ENCODE results near the gene DNPEP.
A peak's percentile ranks its signal among the peaks of the same experiment; 100 is the strongest.

The DNPEP gene

DNA sequence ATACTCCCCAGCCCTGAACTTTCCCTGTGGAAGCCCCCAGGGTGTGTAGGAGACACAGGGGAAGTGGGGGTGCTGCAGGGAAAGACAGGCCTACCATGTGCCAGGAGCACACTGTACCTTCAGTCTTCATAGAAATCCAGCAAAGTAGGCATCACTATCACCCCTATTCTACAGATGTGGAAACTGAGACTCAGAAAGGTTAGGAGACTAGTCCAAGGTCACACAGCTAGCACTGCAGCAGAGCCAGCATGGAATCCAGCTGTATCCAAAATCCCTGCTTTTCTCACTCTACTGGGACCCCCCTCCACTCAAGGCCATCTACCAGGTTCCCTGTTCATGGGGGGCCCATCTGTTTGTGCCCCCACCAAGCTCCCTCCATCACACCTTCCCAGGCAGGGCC, 6.8 kb downstream of the DNPEP start:
- H2AFZ ChIP-seq (ENCODE audit: insufficient read depth, low read length, poor library complexity): no peak overlapping the region
- H3K27me3 ChIP-seq (ENCODE audit: insufficient read depth, low read length): no peaks in the 10 kb centered on the region

DNA sequence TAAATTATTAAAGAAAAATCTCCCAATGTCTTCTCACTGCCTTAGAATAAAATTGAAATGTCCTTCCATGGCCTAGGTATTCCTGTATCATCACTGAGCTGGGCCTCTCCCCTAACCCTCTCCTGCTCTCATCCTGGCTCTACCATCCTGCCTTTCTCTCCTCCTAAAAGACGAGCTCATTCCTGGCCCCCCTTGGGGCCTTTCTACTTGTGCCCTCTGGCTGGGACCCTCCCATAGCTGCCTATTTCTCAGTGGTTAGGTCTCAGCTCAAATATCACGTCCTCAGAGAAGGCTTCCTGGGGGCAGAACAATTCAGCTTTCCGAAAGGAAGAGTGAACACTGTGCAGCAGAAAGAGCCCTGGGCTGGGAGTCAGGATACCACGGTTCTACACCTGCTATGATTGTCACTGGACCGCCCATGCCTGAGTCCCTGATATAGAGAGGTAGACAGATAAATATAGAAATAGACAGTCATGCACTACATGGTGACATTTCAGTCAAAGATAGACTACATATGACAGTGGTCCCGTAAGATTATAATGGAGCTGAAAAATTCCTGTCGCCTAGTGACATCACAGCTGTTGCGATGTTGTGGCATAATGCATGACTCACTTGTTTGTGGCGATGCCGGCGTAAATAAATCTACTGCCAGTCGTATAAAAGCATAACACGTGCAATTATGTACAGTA, 9.4 kb downstream of the DNPEP start:
- peaks cover 29 to 34% of the 10 kb centered on the region in 2 experiments for H3K36me3 ChIP-seq (ENCODE audit: control insufficient read depth in 1 of 2, insufficient read depth in 2 of 2, low read length in 2 of 2)
- H3K9ac ChIP-seq (ENCODE audit: low read length): no peak overlapping the region
- no peak overlapping the region for H3K4me2 ChIP-seq (ENCODE audit: low read length)
- H3K18ac ChIP-seq (ENCODE audit: low read length): no peak overlapping the region
- WGBS (ENCODE audit: extremely low coverage, insufficient coverage, insufficient read length): no CpG with 5 or more reads among the region's 13 CpGs
- H2AFZ ChIP-seq (ENCODE audit: insufficient read depth, low read length, poor library complexity): no peak overlapping the region
- H4K12ac ChIP-seq (ENCODE audit: low read depth, low read length): no peak overlapping the region
- no peak overlapping the region for H3K23ac ChIP-seq (ENCODE audit: low read length)
- no peak for DNase-seq
- H3K27me3 ChIP-seq (ENCODE audit: insufficient read depth, low read length): no peaks in the 10 kb centered on the region
- H3K9me3 ChIP-seq (ENCODE audit: insufficient read depth, low read depth, low read length): peaks cover 2% of the 10 kb centered on the region
- no peak overlapping the region for H2BK12ac ChIP-seq (ENCODE audit: low read length)
- H3K4me1 ChIP-seq (ENCODE audit: control insufficient read depth in 1 of 2, insufficient read depth in 2 of 2, low read length in 2 of 2): no peaks in the 10 kb centered on the region
- no peaks in the 10 kb centered on the region for H3K79me2 ChIP-seq (ENCODE audit: control insufficient read depth, insufficient read depth, low read length, poor library complexity)
- no peak overlapping the region for H2BK5ac ChIP-seq (ENCODE audit: low read depth, low read length, poor library complexity)
- H4K8ac ChIP-seq (ENCODE audit: low read depth, low read length): no peak overlapping the region
- H3K79me1 ChIP-seq (ENCODE audit: low read length): no peaks in the 10 kb centered on the region
- no peak overlapping the region for H3K27ac ChIP-seq (ENCODE audit: low read depth, low read length)
- H4K91ac ChIP-seq (ENCODE audit: low read depth, low read length): no peak overlapping the region
- H3K14ac ChIP-seq (ENCODE audit: low read length): no peak overlapping the region
- H3K4ac ChIP-seq (ENCODE audit: low read depth, low read length): no peak overlapping the region
- H2AK5ac ChIP-seq (ENCODE audit: low read length): no peak overlapping the region
- no peak overlapping the region for H2BK120ac ChIP-seq (ENCODE audit: insufficient read depth, low read length, poor library complexity)
- H3K4me3 ChIP-seq (ENCODE audit: low read depth, low read length): no peak overlapping the region

More for the DNA sequence above, 6.8 kb downstream of the DNPEP start:
- Histone ChIP-seq H3K4ac (ENCODE audit: low read depth, low read length) (no peak overlapping the region), H4K8ac (ENCODE audit: low read depth, low read length) (no peak overlapping the region), H3K79me2 (ENCODE audit: control insufficient read depth, insufficient read depth, low read length, poor library complexity) (no peaks in the 10 kb centered on the region), H2BK5ac (ENCODE audit: low read depth, low read length, poor library complexity) (no peak overlapping the region), H3K9me3 (ENCODE audit: insufficient read depth, low read depth, low read length) (no peaks in the 10 kb centered on the region), H2BK120ac (ENCODE audit: insufficient read depth, low read length, poor library complexity) (no peak overlapping the region), H3K9ac (ENCODE audit: low read length) (no peak overlapping the region), H3K14ac (ENCODE audit: low read length) (no peak overlapping the region), H2BK12ac (ENCODE audit: low read length) (no peak overlapping the region), H4K12ac (ENCODE audit: low read depth, low read length) (no peak overlapping the region), H4K91ac (ENCODE audit: low read depth, low read length) (no peak overlapping the region), H3K36me3 (ENCODE audit: control insufficient read depth in 1 of 2, insufficient read depth in 2 of 2, low read length in 2 of 2) (peaks cover 26 to 39% of the 10 kb centered on the region in 2 experiments), H3K79me1 (ENCODE audit: low read length) (no peaks in the 10 kb centered on the region), H2AK5ac (ENCODE audit: low read length) (no peak overlapping the region), H3K27ac (ENCODE audit: low read depth, low read length) (no peak overlapping the region), H3K23ac (ENCODE audit: low read length) (no peak overlapping the region), H3K4me2 (ENCODE audit: low read length) (no peak overlapping the region), H3K18ac (ENCODE audit: low read length) (no peak overlapping the region), H3K4me1 (ENCODE audit: control insufficient read depth in 1 of 2, insufficient read depth in 2 of 2, low read length in 2 of 2) (no peaks in the 10 kb centered on the region), H3K4me3 (ENCODE audit: low read depth, low read length) (no peak overlapping the region)
- no peak for DNase-seq

DNA sequence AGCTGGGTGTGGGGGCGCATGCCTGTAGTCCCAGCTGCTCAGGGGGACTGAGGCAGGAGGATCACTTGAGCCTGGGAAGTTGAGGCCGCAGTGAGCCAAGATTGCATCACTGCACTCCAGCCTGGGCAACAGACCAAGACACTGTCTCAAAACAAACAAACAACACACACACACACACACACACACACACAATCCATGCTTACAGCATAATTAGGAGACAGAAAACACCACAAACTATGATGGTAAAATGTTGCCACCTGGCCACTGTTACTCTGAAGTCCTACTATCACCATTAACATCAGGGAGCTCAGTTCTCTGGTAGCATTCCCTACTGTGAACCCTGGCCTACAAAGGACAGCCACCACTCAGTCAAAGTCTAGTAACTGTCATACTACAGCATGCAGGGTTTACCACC, 18.3 kb downstream of the DNPEP start:
- H2BK12ac ChIP-seq (ENCODE audit: low read length): no peak overlapping the region
- peaks cover 6 to 8% of the 10 kb centered on the region in 2 experiments for H3K36me3 ChIP-seq (ENCODE audit: control insufficient read depth in 1 of 2, insufficient read depth in 2 of 2, low read length in 2 of 2)
- H3K9me3 ChIP-seq (ENCODE audit: insufficient read depth, low read depth, low read length): no peaks in the 10 kb centered on the region
- H4K91ac ChIP-seq (ENCODE audit: low read depth, low read length): peak overlapping the region; percentile 46
- H3K79me2 ChIP-seq (ENCODE audit: control insufficient read depth, insufficient read depth, low read length, poor library complexity): no peaks in the 10 kb centered on the region
- H3K4me1 ChIP-seq (ENCODE audit: control insufficient read depth in 1 of 2, insufficient read depth in 2 of 2, low read length in 2 of 2): peaks cover 12 to 13% of the 10 kb centered on the region in 2 experiments
- H3K18ac ChIP-seq (ENCODE audit: low read length): no peak overlapping the region
- H3K27ac ChIP-seq (ENCODE audit: low read depth, low read length): peak overlapping the region; percentile 93
- H3K4me2 ChIP-seq (ENCODE audit: low read length): peak overlapping the region; percentile 32
- H3K9ac ChIP-seq (ENCODE audit: low read length): no peak overlapping the region
- peak overlapping the region; percentile 74 for H2BK5ac ChIP-seq (ENCODE audit: low read depth, low read length, poor library complexity)
- DNase-seq: peak; percentile 68 to 85
- H3K4ac ChIP-seq (ENCODE audit: low read depth, low read length): no peak overlapping the region
- H3K79me1 ChIP-seq (ENCODE audit: low read length): peaks cover 4% of the 10 kb centered on the region
- no CpG with 5 or more reads among the region's 2 CpGs for WGBS (ENCODE audit: extremely low coverage, insufficient coverage, insufficient read length)
- H4K8ac ChIP-seq (ENCODE audit: low read depth, low read length): no peak overlapping the region
- no peak overlapping the region for H3K23ac ChIP-seq (ENCODE audit: low read length)
- H4K12ac ChIP-seq (ENCODE audit: low read depth, low read length): no peak overlapping the region
- H2BK120ac ChIP-seq (ENCODE audit: insufficient read depth, low read length, poor library complexity): peak overlapping the region; percentile 35
- no peaks in the 10 kb centered on the region for H3K27me3 ChIP-seq (ENCODE audit: insufficient read depth, low read length)
- H2AK5ac ChIP-seq (ENCODE audit: low read length): no peak overlapping the region
- no peak overlapping the region for H3K14ac ChIP-seq (ENCODE audit: low read length)
- H2AFZ ChIP-seq (ENCODE audit: insufficient read depth, low read length, poor library complexity): no peak overlapping the region
- H3K4me3 ChIP-seq (ENCODE audit: low read depth, low read length): no peak overlapping the region

- Histone ChIP-seq H3K4ac (ENCODE audit: low read depth, low read length) (no peak overlapping the region), H3K14ac (ENCODE audit: low read length) (no peak overlapping the region), H3K36me3 (ENCODE audit: control insufficient read depth in 1 of 2, insufficient read depth in 2 of 2, low read length in 2 of 2) (peaks cover 1% of the 10 kb centered on the region in 2 experiments)
Measured at GRCh38 chr2:219368690-219369191, 19.0 kb downstream of the DNPEP start.

More at GRCh38 chr2:219368690-219369191, 19.0 kb downstream of the DNPEP start:
- H4K12ac ChIP-seq (ENCODE audit: low read depth, low read length): no peak overlapping the region
- H3K79me2 ChIP-seq (ENCODE audit: control insufficient read depth, insufficient read depth, low read length, poor library complexity): no peaks in the 10 kb centered on the region
- no peak overlapping the region for H4K91ac ChIP-seq (ENCODE audit: low read depth, low read length)
- H3K27ac ChIP-seq (ENCODE audit: low read depth, low read length): peak overlapping the region; percentile 93
- peak overlapping the region; percentile 32 for H3K4me2 ChIP-seq (ENCODE audit: low read length)
- H2BK120ac ChIP-seq (ENCODE audit: insufficient read depth, low read length, poor library complexity): no peak overlapping the region
- no peak overlapping the region for H2AK5ac ChIP-seq (ENCODE audit: low read length)
- H4K8ac ChIP-seq (ENCODE audit: low read depth, low read length): no peak overlapping the region
- DNase-seq: peak; percentile 97 to 100
- H3K18ac ChIP-seq (ENCODE audit: low read length): no peak overlapping the region
- no CpG with 5 or more reads among the region's 3 CpGs for WGBS (ENCODE audit: extremely low coverage, insufficient coverage, insufficient read length)
- H3K9ac ChIP-seq (ENCODE audit: low read length): no peak overlapping the region
- no peak overlapping the region for H3K23ac ChIP-seq (ENCODE audit: low read length)
- peaks cover 12 to 13% of the 10 kb centered on the region in 2 experiments for H3K4me1 ChIP-seq (ENCODE audit: control insufficient read depth in 1 of 2, insufficient read depth in 2 of 2, low read length in 2 of 2)
- H3K9me3 ChIP-seq (ENCODE audit: insufficient read depth, low read depth, low read length): no peaks in the 10 kb centered on the region
- H3K4me3 ChIP-seq (ENCODE audit: low read depth, low read length): no peak overlapping the region
- H2AFZ ChIP-seq (ENCODE audit: insufficient read depth, low read length, poor library complexity): no peak overlapping the region
- peaks cover 4% of the 10 kb centered on the region for H3K79me1 ChIP-seq (ENCODE audit: low read length)
- H2BK5ac ChIP-seq (ENCODE audit: low read depth, low read length, poor library complexity): no peak overlapping the region
- H3K27me3 ChIP-seq (ENCODE audit: insufficient read depth, low read length): no peaks in the 10 kb centered on the region
- H2BK12ac ChIP-seq (ENCODE audit: low read length): no peak overlapping the region

Measured in trophoblast cell (in vitro differentiated cells and primary cell).